Activated CD4-positive, alpha-beta T cell treated with anti-CD3 and anti-CD28 coated beads for 48 hours (primary cell): ENCODE data around the gene STAB2.
"Not testable (repeated sequence)": the region's sequence is repeated elsewhere in the genome, so short reads cannot be mapped to it uniquely, and the experiment has no call there.

Experiments used
- DNase-seq: peaks from one replicate; pipeline ENCODE4 v3.0.0-alpha.2; 2020

Gene STAB2

GRCh38 chr12:103589517-103589916 lies 2.4 kb downstream of the STAB2 start:
- no peak for DNase-seq

GRCh38 chr12:103590271-103590670 lies 3.2 kb downstream of the STAB2 start:
- no peak for DNase-seq

- DNase-seq, result no peak
These were observed 9.9 kb downstream of the STAB2 start for GRCh38 chr12:103596981-103597380.

- no peak for DNase-seq
These were observed 12.2 kb downstream of the STAB2 start for GRCh38 chr12:103599274-103599673.

- DNase-seq, result no peak
These were observed 14.1 kb downstream of the STAB2 start for GRCh38 chr12:103600967-103601728.

GRCh38 chr12:103620395-103620794 lies 33.3 kb downstream of the STAB2 start:
- DNase-seq, result no peak

- DNase-seq, result no peak
These were observed 36.6 kb downstream of the STAB2 start for GRCh38 chr12:103623716-103624115.

- peak; percentile 17 for DNase-seq
These were observed 39.4 kb downstream of the STAB2 start for GRCh38 chr12:103626498-103626897.

GRCh38 chr12:103627189-103627855 lies 40.2 kb downstream of the STAB2 start:
- no peak for DNase-seq

- DNase-seq, result peak; percentile 84
These were observed 45.6 kb downstream of the STAB2 start for GRCh38 chr12:103632554-103633216.

GRCh38 chr12:103634732-103635131 lies 47.7 kb downstream of the STAB2 start:
- DNase-seq, result no peak

- DNase-seq, result no peak
These were observed 48.3 kb downstream of the STAB2 start for GRCh38 chr12:103635419-103635818.

- DNase-seq, result no peak
These were observed 49.9 kb downstream of the STAB2 start for GRCh38 chr12:103637021-103637420.

GRCh38 chr12:103637429-103637828 lies 50.4 kb downstream of the STAB2 start:
- DNase-seq, result no peak

GRCh38 chr12:103639983-103640382 lies 52.9 kb downstream of the STAB2 start:
- DNase-seq, result peak; percentile 3

- no peak for DNase-seq
These were observed 53.3 kb downstream of the STAB2 start for GRCh38 chr12:103640410-103640809.

GRCh38 chr12:103640831-103641230 lies 53.8 kb downstream of the STAB2 start:
- DNase-seq, result no peak

- no peak for DNase-seq
These were observed 55.3 kb downstream of the STAB2 start for GRCh38 chr12:103642240-103642864.

GRCh38 chr12:103645202-103645601 lies 58.1 kb downstream of the STAB2 start:
- no peak for DNase-seq

- no peak for DNase-seq
These were observed 60.2 kb downstream of the STAB2 start for GRCh38 chr12:103647267-103647666.

- DNase-seq, result no peak
These were observed 65.7 kb downstream of the STAB2 start for GRCh38 chr12:103652808-103653207.

- DNase-seq, result not testable (repeated sequence)
These were observed 66.6 kb downstream of the STAB2 start for GRCh38 chr12:103653568-103654173.

GRCh38 chr12:103654816-103655215 lies 67.7 kb downstream of the STAB2 start:
- DNase-seq, result no peak
